SHP77 treated with DMSO at 0.1 percent for 48 hours (cell line): ENCODE measurements around the gene SLIT3.

Experiments used
- DNase-seq: peaks from one replicate; lab custom pipeline; 2025; lab: John Stamatoyannopoulos, UW

The SLIT3 gene

DNA sequence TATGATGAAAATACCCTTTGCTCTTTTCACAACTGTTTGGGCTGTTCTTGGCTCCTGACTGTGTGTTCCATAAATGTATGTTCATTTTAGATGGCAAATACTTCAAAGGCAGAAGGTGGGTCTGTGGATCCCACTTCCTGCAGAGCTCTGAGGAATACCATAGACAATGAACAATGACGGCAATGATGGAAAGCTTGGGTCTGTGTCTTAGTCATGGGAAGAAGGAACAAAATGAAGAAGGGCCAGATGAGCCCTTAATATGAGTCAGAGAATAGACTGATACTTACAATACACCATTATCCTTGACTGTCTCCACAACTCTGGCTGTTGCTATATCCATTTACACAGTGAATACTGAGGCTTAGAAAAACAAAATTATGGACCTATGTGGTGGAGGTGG, 126.0 kb downstream of the SLIT3 start:
- no peak for DNase-seq

GRCh38 chr5:169173372-169173771, 127.6 kb downstream of the SLIT3 start:
- DNase-seq = no peak

DNA sequence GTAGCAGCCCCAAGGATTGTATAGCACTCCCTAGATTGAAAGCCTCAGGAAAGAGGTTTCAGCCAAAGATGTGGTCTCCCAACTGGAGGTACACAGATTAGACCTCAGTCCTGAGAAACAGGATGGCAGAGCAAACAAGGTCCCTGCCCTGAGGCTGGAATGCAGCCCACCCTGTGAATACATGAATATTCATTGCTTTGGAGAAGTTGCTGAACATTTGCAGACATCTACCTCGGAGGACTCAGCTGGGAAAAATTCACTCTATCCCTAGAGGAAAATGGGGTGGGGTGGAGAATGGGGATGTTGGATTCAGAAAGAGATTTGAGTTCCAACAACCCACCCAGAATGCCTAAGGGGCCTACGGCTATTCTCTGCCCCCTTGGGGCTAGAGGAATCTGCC, 129.4 kb downstream of the SLIT3 start:
- no peak for DNase-seq

DNA sequence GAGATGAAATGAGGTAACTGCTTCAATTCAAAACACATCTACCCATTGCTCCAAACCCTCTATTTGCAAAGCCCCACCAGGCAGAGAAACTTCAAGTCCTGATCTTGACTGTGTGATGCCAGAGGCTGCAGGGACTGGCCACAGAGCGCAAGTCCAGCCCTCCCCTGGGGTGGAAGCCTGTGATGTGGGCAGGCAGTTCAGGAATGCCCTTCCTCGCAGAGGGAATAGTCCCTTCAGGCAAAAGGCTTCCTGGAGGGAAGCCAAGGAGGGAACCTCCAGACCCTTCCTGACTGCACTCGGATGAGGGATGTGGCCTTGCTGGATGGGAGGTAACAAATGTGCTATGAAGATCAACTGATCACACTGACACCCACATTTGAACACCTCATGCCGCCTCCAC, 131.2 kb downstream of the SLIT3 start:
- DNase-seq = no peak

GRCh38 chr5:169168280-169168679, 132.7 kb downstream of the SLIT3 start:
- DNase-seq = no peak

- no peak for DNase-seq
Observed at GRCh38 chr5:169166078-169166477, 134.9 kb downstream of the SLIT3 start.

DNA sequence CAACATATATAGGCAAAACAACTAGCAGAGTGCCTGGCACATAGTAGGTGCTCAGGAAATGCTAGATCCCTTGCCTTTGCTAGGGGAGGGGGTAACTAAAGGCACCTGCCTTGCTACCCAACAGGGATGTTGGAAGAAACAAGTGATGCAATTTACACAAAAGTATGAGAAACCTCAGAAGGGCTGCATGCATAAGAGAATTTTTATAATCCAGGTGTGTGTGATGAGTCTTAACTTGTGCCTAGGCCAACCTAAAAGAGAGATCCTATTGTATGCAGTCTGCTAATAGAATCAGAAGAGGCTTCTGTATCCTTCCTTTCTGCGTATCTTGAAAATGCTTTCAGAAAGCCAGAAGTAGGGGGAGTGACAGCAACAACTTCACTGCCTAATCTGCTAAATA, 135.9 kb downstream of the SLIT3 start:
- DNase-seq = no peak

DNA sequence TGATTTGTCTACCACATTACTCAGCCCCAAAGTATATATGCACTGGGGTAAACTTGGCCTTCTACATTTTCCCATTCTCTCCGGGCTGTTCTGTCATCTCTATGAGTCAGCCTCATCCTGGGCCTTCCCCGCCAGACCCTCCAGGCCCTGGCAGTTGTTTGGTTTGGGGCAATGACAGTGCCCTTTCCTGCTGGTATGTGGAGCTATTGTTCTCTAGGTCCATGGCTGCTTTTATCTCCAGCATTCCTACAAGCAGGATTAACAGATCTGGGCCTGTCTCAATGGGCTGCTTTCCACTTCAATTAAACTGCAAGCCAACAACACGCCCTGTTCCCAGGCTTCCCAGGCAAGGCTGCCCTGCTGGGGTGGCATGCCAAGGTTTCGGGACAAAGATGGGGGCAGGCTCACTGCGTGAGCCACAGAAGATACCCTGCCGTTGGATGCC, 136.4 kb downstream of the SLIT3 start:
- DNase-seq = no peak

DNA sequence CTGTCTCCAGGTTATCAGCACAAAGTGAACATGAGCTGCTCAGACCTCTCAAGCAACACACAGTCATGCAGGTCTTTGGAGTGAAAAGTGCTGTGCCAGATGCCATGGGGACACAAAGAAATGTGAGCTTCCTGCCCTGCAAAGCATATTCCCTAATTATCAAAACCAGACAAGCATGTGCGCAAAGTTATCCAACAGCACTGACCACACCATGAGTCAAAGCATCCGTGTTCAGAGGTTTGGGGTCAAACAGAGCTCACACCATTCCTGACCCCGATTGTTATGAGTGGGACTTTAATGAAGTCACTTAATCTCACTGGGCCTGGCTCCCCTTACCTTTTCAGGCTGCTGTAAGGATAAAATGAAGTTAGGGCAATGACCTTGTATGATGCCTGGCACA, 138.5 kb downstream of the SLIT3 start:
- no peak for DNase-seq

DNA sequence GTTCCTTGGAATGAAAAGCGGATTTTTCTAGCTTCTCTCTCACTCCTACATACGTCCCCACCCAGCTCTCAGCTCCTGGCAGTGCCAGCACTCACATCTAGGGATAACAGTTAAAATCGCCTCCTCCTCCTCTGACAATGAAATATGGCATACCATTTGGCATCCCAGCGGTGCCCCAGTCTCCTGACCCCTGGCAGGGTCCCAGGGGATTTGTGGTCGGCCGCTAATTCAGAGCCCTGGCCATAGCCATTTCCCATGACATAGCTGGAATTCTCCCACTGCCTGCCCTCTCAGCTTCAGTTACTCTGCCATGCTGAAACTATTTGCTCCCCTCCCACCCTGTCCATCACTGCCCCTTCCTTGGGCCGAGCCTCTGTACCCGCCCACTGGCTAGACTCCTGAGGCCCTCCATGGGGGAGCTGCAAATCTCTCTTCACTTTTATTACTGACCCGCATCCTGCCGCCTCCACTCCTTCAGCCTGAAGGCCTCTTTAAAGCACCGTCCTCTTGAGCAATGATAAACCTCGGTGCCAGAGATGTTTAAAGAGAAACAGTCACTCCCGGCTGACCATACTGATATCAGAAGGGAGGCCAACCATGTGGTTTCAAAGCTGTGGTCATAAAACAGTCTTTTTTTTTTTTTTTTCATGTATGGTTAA, 139.8 kb downstream of the SLIT3 start:
- DNase-seq = no peak

- no peak for DNase-seq
Observed at GRCh38 chr5:169160405-169160901, 140.5 kb downstream of the SLIT3 start.

- DNase-seq = no peak
Observed at GRCh38 chr5:169158764-169159163, 142.2 kb downstream of the SLIT3 start.

GRCh38 chr5:169157064-169157463, 143.9 kb downstream of the SLIT3 start:
- no peak for DNase-seq

GRCh38 chr5:169154679-169155078, 146.3 kb downstream of the SLIT3 start:
- DNase-seq = no peak

- no peak for DNase-seq
Observed at GRCh38 chr5:169153405-169153804, 147.5 kb downstream of the SLIT3 start.

- no peak for DNase-seq
Observed at GRCh38 chr5:169152946-169153345, 148.0 kb downstream of the SLIT3 start.

DNA sequence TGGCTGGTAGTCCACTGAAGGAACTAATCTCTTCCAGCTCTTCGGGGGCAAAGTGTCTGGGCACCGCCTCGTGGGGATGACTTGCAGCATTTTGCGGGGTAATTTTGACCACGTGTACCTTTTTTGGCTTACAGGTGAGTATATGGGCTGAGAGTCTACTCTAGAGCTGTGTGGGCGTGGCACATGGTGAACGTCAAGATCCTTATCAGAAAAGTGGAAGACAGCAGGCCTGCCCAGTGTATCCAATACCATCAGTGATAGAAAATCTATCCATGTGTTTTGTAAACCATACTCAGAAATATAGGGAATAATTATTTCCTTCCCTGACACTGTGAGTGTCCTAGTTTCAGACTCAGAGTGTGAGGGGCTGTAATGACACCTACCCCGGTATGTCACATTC, 148.5 kb downstream of the SLIT3 start:
- DNase-seq = no peak

DNA sequence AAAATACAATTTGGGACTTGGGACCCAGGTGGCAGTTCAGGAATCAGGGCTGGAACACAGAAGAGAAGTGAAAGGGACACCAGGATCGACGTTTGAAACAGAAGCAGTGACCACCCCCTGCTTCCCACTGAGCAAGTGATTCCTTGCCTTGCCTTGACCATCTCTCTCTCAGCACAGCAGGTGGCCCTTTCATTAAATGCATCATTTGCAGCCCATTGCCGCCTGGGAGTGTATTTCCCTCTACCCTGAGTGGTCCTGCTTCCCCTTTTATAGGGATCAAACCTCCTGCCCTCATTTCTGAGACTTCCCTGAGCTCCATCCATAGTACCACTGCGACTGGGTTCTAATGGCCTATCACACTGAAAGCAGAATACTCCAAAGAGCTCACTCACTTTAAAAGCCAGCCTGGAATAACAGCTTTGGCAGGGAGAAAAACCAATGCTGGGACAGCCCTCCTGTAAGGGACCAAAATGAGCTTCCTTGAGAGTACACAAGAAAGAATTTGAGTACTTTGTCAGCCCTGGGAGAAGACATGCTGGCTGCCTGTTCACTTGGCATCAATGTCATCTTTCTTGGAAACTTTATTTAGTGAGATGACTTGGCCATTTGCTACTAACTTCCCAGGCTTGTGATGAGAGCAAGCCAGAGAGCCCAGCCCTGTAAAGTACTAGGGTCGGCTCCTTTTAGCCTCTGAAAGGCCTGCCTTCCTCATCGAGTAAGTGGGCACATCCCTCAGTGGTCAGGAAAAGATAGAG, 149.7 kb downstream of the SLIT3 start:
- no peak for DNase-seq

DNA sequence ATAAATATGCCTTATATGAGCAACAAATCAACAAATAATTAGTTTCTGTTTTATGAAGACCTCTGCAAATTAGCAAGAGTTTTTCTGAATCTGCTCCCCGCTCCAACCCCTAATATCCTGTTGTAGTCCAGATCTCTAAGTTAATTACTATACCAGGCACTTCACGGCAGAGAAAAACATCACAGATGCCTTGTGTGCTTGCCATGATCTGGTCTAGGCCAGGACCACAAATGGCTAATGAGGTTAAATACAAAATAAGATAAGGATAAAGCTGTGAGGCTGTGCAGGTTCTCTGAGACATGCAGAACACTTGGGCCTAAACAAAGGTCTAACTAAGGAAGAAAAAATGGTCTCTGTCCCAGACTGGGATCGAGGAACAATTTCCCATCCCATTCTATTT, 150.8 kb downstream of the SLIT3 start:
- no peak for DNase-seq

- DNase-seq = no peak
Observed at GRCh38 chr5:169149317-169149716, 151.6 kb downstream of the SLIT3 start.

DNA sequence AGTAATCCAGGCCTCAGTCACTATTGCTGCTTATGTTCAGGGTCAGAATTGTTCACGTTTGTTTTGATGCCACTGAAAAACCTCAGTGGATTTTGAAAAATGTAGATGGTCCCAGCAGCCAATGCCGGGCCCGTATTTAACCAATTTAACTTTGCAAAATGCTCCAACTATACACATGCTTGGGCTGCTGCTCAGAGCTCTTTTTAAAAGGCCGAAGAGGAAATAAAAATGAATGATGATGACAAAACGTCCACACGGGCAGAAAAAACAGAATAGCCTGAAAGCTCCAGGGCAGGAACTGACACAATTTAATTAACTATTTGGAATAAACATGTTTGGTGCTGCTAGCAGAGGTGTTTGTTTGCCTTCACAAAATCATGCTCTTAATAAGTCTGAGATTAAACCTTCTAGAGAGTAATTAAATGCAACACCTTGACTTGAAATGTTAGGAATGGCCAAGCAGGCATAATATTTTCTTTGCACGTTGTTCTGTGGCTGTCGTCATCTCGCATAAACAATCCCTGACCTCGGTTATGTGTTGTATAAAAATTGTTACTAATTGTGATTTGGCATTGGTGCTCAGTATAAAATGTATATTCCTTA, 152.7 kb downstream of the SLIT3 start:
- no peak for DNase-seq

DNA sequence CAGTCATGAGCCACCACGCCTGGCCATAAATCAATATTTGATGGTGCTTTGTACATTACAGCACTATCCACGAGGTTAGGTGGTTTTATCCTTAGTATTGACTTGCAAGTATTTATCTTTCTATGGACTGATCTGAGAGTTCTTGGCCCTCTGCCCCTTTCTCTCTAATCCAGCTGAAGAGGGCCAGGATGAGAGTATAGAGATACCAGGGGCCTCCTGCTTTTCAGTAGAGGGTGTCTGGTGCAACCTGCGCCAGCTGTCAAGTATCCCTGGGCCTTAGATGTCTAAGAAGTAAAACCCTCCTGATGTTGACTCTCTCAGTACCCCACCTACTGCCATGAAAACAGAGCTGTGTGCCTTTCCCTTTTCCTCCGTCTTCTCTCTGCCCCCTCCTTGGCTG, 153.4 kb downstream of the SLIT3 start:
- DNase-seq = no peak

DNA sequence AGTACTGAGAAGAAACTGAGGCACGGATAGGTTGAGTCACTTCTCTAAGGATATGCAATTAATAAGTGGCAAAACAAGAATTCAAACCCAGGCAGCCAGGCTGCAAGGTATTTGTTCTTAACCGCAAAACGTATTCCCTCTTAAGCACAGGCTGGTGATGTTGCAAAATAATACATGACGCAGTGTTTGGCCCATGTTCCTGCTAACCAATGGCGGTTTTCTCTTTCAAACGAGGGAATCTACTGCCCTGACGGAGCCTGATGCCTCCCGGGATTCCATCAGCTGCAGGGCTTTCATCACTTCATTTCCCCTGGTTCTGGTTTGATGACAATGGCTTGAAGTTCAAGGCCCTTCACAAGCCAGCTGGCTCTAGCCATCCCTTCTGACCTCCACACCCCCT, 154.8 kb downstream of the SLIT3 start:
- DNase-seq = no peak
